ENCODE data around the gene NT5M.

The NT5M gene

GRCh38 chr17:17391668-17392370 is 88.6 kb downstream of the NT5M start:
- Histone ChIP-seq H3K27ac (ENCODE audit: low read depth, low read length) (no peak overlapping the region), H3K27me3 (ENCODE audit: control insufficient read depth in 5 of 5, insufficient read depth in 4 of 5, low read length in 5 of 5) (no peaks in the 10 kb centered on the region), H3K4me3 (ENCODE audit: low read depth in 1 of 5, low read length in 5 of 5) (no peak overlapping the region), H3K9ac (ENCODE audit: low read length in 5 of 5) (no peak overlapping the region), H3K4me1 (ENCODE audit: control insufficient read depth in 5 of 5, insufficient read depth in 5 of 5, low read length in 5 of 5) (peaks cover 2 to 24% (median 16%) of the 10 kb centered on the region in 5 donors), H3K9me3 (ENCODE audit: control insufficient read depth in 5 of 5, low read length in 5 of 5) (peaks cover 0 to 7% (median 3%) of the 10 kb centered on the region in 5 donors), H3K36me3 (ENCODE audit: control insufficient read depth in 5 of 5, insufficient read depth in 5 of 5, low read length in 5 of 5) (no peaks in the 10 kb centered on the region)

GRCh38 chr17:17393976-17394375 is 90.8 kb downstream of the NT5M start:
- Histone ChIP-seq H3K4me3 (ENCODE audit: low read depth in 1 of 5, low read length in 5 of 5) (no peak overlapping the region), H3K36me3 (ENCODE audit: control insufficient read depth in 5 of 5, insufficient read depth in 5 of 5, low read length in 5 of 5) (no peaks in the 10 kb centered on the region), H3K4me1 (ENCODE audit: control insufficient read depth in 5 of 5, insufficient read depth in 5 of 5, low read length in 5 of 5) (peaks cover 3 to 22% (median 15%) of the 10 kb centered on the region in 5 donors), H3K9ac (ENCODE audit: low read length in 5 of 5) (no peak overlapping the region), H3K27me3 (ENCODE audit: control insufficient read depth in 5 of 5, insufficient read depth in 4 of 5, low read length in 5 of 5) (no peaks in the 10 kb centered on the region), H3K27ac (ENCODE audit: low read depth, low read length) (no peak overlapping the region), H3K9me3 (ENCODE audit: control insufficient read depth in 5 of 5, low read length in 5 of 5) (peaks cover 0 to 7% (median 3%) of the 10 kb centered on the region in 5 donors)

- Histone ChIP-seq H3K27ac (ENCODE audit: low read depth, low read length) (no peak overlapping the region), H3K4me3 (ENCODE audit: low read depth in 1 of 5, low read length in 5 of 5) (no peak overlapping the region), H3K36me3 (ENCODE audit: control insufficient read depth in 5 of 5, insufficient read depth in 5 of 5, low read length in 5 of 5) (no peaks in the 10 kb centered on the region), H3K4me1 (ENCODE audit: control insufficient read depth in 5 of 5, insufficient read depth in 5 of 5, low read length in 5 of 5) (peaks cover 3 to 27% (median 20%) of the 10 kb centered on the region in 5 donors), H3K9ac (ENCODE audit: low read length in 5 of 5) (no peak overlapping the region), H3K9me3 (ENCODE audit: control insufficient read depth in 5 of 5, low read length in 5 of 5) (peaks cover 0 to 7% (median 3%) of the 10 kb centered on the region in 5 donors), H3K27me3 (ENCODE audit: control insufficient read depth in 5 of 5, insufficient read depth in 4 of 5, low read length in 5 of 5) (no peaks in the 10 kb centered on the region)
These were observed 91.3 kb downstream of the NT5M start for GRCh38 chr17:17394494-17394893.

- Histone ChIP-seq H3K27me3 (ENCODE audit: control insufficient read depth in 5 of 5, insufficient read depth in 4 of 5, low read length in 5 of 5) (no peaks in the 10 kb centered on the region), H3K9ac (ENCODE audit: low read length in 5 of 5) (no peak overlapping the region), H3K4me1 (ENCODE audit: control insufficient read depth in 5 of 5, insufficient read depth in 5 of 5, low read length in 5 of 5) (peaks cover 3 to 34% (median 24%) of the 10 kb centered on the region in 5 donors), H3K36me3 (ENCODE audit: control insufficient read depth in 5 of 5, insufficient read depth in 5 of 5, low read length in 5 of 5) (no peaks in the 10 kb centered on the region), H3K4me3 (ENCODE audit: low read depth in 1 of 5, low read length in 5 of 5) (no peak overlapping the region), H3K9me3 (ENCODE audit: control insufficient read depth in 5 of 5, low read length in 5 of 5) (peaks cover 0 to 7% (median 3%) of the 10 kb centered on the region in 5 donors), H3K27ac (ENCODE audit: low read depth, low read length) (no peak overlapping the region)
These were observed 92.2 kb downstream of the NT5M start for GRCh38 chr17:17395246-17395802.

GRCh38 chr17:17395885-17396284 is 92.7 kb downstream of the NT5M start:
- Histone ChIP-seq H3K4me3 (ENCODE audit: low read depth in 1 of 5, low read length in 5 of 5) (no peak overlapping the region), H3K4me1 (ENCODE audit: control insufficient read depth in 5 of 5, insufficient read depth in 5 of 5, low read length in 5 of 5) (peaks cover 3 to 34% (median 24%) of the 10 kb centered on the region in 5 donors), H3K36me3 (ENCODE audit: control insufficient read depth in 5 of 5, insufficient read depth in 5 of 5, low read length in 5 of 5) (no peaks in the 10 kb centered on the region), H3K27me3 (ENCODE audit: control insufficient read depth in 5 of 5, insufficient read depth in 4 of 5, low read length in 5 of 5) (no peaks in the 10 kb centered on the region), H3K9ac (ENCODE audit: low read length in 5 of 5) (no peak overlapping the region), H3K27ac (ENCODE audit: low read depth, low read length) (no peak overlapping the region), H3K9me3 (ENCODE audit: control insufficient read depth in 5 of 5, low read length in 5 of 5) (peaks cover 0 to 7% (median 3%) of the 10 kb centered on the region in 5 donors)
